ENCODE measurements around the gene DNAJC1. TPM values are rescaled to one million over a fixed set of nuclear protein-coding genes. Genes with fewer than 3 reads are reported as not detected.

Gene DNAJC1
- total RNA-seq, 1 donor from 2014 or later: 24.2 TPM

DNA sequence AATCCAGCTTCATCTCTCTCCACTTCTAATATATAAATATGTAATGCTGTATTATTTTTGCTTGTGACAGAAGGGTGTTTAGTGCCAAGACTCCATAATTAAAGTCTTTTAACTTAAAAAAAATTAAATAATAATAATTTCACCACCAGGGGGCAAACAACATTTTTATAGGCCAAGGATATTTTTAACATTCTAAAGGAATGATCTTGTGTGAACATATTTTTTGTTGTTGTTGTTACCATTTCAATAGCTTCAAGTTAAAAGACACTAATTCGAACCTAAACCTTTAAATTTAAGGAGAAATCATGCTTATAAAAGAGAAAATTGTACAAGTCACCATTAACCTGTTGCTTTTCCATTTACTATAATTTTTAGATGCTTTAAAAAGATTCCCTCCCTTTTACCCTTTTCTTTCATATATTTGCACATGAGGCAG lies 7.5 kb upstream of the DNAJC1 start:
- intact Hi-C loops (cut with micrococcal nuclease): loop anchor here (1.0 kb wide), 1 partner anchor 978 kb away; no protein-coding TSS in a partner anchor

DNA sequence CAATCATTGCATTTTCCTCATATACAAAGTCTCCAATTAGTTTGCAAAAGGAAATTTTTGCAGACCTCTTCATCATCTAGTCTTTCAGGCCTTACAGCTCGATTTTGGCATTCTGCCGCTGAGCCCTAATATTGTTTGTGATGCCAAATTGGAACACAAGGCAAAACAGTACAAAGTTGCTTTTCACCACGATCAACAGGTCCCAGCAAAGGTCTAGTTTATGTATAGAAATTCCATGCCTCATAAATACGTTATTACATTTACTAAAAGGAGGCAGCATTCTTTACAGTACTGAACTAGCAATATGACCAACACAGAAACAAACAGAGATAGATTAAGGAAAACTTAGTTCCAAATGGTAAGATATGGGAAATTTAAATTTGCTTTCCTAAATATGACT lies 7.0 kb upstream of the DNAJC1 start:
- intact Hi-C loops (cut with micrococcal nuclease): no loop called here

DNA sequence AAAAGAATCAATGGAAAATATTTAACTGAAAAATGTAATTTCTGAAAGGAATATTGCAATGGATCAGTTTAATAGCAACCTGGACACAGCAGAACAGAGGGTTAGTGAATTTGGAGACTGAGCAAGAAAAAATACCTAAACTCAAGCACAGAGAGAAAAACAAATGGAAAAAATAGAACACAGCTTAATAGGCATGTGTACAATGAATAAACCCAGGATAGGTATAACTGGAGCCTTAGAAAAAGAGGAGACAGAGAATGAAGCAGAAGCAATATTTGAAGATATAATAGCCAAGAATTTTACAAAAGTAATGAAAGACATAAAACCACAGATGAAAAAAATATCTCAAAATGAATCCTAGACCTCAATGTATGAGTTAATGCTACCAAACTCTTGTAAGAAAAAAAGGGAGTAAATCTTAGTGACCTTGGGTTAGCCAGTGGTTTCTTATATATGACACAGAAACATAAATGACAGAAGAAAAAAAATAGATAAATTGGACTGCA lies 2.9 kb upstream of the DNAJC1 start:
- intact Hi-C loops (cut with micrococcal nuclease): loop anchor here (10.0 kb wide), 1 partner anchor 1358 kb away; no protein-coding TSS in a partner anchor

DNA sequence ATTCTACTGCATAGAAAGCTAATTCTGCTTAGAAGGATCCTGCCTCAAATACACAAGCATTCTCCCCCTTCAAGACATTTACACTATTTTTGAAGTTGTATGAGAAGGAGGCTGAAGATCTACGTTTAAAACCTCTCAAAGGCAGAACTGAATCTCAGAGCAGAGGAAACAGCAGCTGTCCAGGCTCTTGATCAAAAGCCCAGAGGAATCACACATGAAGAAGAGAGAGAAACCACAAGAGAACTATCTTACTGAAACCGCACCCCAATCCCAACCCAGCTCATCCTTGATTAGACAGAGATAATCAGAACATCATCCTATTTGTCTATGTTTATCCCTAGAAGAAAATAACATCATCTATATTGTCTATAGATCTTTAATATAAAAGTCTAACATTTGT lies 2.2 kb upstream of the DNAJC1 start:
- intact Hi-C loops (cut with micrococcal nuclease): loop anchor here (10.0 kb wide), 1 partner anchor 1359 kb away; no protein-coding TSS in a partner anchor

DNA sequence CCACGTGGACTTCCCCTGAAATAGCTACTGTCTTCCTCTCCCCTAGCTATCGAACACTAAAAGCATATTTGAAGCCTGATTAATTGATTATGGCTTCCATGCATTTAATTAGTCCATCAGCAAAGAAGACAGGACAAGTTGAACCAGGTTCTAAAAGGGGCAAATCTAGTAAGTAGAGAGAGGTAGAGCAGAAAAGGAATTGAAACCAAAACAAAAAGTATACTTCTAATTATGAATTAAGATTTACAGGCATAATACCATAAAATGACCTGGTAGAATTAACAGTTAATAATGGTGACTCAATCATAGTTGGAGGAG lies 393 bp upstream of the DNAJC1 start:
- intact Hi-C loops (cut with micrococcal nuclease): loop anchor here (1.0 to 10.0 kb wide), 22 partner anchors 18 to 1435 kb away; partner anchors contain the start of genes COMMD3, MLLT10, MSRB2 and OTUD1

DNA sequence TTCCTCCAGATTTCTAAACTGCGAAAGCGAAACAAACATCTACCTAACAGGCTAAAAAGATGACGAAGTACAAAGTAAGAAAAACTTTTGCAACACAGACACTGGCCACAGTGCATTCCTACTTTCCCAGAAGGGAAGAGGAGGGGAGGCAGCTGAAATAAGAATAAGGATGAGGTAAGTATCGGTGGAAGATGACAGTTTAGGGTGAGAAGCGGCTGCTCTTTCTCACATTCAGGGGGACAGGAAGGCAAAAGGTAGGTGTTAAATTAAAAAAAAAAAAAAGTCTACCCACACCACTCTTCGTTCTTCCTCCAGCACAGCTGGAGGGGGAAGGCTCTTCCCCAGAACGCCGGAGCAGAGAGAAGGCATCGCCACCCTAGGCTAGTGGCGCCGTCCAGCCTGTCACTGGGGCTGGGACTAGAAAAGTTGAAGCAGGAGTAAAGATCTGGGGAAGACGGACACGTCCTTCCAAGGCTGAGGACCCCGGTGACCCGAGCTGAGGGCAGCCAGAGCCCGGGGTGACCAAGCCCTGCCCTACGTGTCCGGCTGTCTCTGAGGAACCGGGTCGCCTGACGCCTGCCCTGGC lies 846 bp downstream of the DNAJC1 start:
- intact Hi-C loops (cut with micrococcal nuclease): loop anchor here (1.0 to 10.0 kb wide), 24 partner anchors 9 to 1436 kb away; partner anchors contain the start of genes COMMD3, MLLT10, MSRB2 and OTUD1

DNA sequence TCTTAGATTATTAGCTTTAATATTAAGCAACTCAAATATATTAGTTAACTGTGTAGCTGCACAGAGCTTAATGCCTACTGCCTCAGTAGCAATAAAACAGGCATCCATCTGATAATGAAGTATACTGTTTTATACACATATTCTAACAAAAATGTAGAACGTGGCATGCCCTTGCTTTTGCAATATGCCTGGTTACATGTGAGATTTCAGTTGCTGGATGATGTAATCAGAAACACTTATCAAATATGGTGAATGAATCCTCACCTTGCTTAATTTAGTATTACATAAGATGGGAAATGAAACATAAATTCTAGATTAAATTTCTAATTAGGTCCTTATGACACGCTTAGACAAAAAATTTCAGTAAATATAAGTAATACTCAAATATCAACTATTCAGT lies 8.0 kb downstream of the DNAJC1 start:
- intact Hi-C loops (cut with micrococcal nuclease): no loop called here

DNA sequence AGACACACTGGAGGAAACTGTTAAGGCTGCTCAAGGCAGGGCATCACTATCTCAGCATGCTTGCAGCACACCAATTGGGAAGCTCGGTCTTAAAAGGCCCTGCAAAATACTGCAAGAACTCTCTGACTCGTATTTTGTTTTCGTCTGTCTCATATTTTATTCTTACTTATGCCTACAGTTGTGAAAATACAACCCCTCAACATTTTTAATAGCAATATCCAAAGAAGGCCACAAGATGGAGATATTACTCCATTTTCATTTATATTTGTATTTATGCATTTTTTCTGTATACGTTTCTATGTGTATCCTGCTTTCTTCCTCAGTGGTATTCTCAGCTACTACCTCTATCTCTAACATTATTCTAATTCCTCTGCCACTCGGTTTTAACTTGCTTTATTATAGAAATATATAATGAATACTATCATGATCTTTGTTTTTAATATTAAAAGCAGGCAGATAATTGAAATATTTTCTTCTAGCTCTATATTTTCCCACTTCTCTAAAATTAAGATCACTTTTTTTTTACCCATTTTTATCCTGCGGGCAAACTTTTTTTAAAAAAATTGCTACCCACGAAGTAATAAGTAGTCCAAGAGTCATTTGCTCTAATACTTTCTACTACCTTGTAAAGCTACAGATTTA lies 10.0 kb downstream of the DNAJC1 start:
- intact Hi-C loops (cut with micrococcal nuclease): loop anchor here (1.0 to 2.0 kb wide), 6 partner anchors 9 to 1075 kb away; no protein-coding TSS in a partner anchor

DNA sequence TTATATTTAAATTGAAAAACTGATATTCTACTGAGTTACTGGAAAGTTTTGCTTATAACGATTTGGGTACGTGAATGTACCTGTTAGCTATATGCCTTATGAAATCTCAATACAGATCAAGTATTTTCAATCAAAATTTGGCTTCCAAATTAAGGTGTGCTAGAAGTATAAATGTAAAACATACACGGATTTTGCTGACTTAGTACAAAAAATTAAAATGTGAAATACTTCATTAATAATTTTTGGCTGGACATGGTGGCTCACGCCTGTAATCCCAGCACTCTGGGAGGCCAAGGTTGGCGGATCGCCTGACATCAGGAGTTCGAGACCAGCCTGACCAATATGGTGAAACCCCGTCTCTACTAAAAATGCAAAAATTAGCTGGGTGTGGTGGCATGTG lies 11.7 kb downstream of the DNAJC1 start:
- intact Hi-C loops (cut with micrococcal nuclease): loop anchor here (2.0 kb wide), 1 partner anchor 237 kb away; no protein-coding TSS in a partner anchor

DNA sequence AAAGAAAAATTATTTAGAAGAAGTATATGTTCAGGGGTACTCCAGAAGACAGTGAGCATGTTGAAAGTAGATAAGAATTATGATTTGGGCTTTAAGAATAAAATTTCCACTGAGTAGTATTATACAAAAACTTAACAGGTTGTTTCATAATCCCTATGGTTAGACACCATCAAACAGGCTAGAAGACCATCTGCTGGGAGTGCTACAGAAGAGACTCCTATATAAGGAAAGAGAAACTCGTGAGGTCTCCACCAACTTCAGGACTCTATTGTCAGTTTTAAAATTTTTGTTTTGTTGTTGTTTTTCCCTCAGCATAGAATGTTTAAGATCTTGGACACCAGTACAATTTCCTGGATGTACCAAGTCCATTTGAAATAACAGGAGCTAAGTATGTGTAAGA lies 13.1 kb downstream of the DNAJC1 start:
- intact Hi-C loops (cut with micrococcal nuclease): no loop called here

DNA sequence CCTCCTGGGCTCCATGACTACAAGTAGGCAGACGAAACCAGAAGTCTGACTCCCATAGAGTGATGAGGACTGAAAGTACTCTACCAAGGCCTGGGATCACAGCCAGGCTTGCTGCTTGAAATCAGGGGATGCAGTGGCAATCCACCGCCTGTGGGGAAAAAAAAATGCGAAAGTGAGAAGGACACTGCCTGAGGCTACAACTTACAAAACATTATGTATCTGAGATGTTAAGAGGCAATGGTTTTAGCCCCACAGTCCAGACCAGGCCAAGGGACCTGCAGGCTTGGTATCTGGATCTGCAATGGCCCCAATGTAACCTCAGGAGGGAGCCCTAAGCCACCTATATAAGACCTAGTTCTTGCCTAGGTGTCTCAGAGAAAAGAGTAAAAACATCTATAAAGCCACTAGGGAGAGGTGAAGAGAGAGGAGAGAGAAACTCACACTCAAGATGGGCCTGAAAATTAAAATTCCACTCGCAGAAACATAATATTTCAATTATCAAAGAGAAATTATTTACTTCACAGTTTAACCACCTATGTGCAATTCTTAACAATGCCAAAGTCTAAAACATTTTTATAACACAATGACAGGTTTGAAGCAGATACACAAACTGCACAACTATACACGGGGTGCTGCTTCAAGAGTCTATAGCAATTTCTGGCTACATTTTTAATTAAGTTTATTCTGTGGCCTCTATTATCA lies 13.9 kb downstream of the DNAJC1 start:
- intact Hi-C loops (cut with micrococcal nuclease): loop anchor here (1.0 kb wide), 4 partner anchors 432 to 1079 kb away; no protein-coding TSS in a partner anchor

DNA sequence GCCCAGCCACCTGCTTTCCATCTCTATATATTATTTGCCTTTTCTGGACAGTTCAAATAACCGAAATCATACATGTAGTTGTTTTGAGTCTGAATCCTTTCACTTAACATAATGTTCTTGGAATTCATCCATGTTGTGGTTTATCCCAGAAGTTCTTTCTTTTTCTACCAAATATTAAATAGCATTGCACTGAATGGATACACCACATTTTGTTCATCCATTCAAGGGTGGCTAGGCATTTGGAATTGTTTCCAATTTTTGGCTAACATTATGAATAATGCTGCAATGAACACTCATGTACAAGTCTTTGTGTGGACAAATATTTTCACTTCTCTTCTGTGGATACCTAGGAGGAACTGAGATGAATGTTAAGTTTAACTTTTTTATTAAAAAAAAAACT lies 18.0 kb downstream of the DNAJC1 start:
- intact Hi-C loops (cut with micrococcal nuclease): no loop called here

DNA sequence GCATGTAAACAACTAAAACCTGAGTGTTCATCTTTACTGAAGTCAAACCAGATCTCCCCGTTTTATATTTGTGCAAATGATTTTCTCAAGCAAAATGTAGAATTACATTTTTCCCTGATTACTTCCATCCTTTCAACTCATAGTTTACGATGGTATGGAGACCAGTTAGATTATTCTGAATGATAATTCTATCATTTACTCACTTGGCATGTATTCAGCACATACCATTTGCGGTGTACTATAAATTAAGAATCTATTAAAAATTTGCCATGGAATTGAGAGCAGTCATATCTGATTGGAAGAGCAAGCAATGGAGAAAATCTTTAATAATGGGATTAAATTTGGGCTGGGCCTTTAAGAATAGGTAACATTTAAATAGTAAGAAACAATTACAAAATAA lies 22.4 kb downstream of the DNAJC1 start:
- intact Hi-C loops (cut with micrococcal nuclease): no loop called here

DNA sequence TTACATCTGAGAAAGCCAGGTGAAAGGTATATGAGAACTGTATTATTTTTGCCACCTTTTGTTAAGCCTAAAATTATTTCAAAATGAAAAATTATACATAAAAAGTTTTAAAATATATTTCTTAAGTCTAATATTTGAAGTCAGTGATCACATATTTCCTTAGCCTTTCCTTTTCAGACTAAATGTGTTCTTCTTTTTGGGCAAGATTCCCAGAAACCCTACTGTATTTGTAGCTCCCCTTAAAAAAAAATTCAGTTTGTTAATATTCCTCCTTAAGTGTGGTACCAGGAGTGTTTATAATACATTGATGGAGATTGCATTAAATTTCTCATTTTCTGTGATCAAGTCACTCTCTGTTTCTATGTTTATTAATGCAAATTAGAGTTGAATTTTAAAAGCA lies 22.8 kb downstream of the DNAJC1 start:
- intact Hi-C loops (cut with micrococcal nuclease): no loop called here

DNA sequence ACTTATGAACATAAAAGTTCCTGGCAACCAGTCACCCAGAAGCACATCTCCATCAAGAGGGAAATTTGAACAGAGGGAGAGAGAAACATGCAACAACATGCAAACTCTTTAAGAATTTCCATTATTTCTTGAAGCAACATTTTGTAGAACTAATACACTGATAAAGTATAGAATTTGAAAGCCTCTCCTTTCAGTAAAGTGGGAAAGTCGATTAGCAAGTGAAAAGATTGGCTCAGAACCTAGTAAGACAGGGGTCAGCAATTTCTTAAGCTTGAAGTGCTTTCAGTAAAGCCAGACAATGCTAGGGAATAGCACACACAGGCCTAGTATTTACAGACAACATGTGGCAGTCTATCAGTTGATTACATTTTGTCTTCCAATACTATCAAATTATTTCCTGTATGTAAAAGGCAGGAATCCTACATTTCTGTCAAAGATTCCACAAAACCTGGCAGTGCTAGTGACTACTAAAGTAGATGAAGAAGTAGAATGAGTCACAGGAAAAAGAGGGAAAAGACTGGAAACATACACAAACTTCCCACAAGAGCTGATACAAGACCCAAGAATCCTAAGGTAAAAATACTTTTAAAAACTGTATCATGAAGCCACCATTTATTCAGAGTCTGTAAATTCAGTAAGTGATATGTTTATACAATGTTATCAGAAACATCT lies 25.2 kb downstream of the DNAJC1 start:
- intact Hi-C loops (cut with micrococcal nuclease): no loop called here

DNA sequence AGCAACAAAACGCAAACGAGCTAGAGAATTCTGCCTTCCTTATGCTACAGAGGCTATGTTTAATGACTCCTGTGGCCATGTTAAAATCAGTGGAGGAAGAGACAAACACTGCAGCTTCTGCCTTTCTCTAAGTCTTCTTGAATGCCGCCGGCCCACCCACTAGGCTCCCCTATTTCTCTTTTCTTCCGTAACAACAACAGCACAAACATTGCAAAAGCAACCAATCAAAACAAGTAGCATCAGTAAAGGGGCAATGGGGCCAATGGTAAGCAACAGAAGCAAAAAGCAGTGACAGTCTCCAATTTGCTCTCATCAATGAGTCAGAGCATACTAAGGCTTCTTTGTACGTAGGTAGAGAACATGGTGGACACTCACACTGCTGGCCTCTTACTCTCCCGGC lies 26.8 kb downstream of the DNAJC1 start:
- intact Hi-C loops (cut with micrococcal nuclease): no loop called here

DNA sequence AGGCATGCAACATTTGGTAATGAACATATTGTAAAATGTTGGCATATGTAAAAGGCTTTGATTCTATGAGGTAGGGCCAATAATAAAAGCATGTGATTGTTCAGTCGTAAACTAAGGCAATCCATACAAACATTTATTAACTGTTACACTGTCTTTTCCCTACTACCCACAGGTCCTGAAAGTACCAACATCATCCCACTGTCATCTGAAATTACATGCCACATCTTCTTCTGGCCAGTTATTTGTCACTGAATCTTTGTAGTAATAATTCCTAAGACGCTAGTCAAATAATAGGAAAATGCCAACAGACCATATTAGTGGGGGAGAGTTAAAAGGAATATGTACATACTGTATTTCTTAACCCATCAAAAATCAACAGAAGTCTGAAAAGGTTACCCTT lies 27.2 kb downstream of the DNAJC1 start:
- intact Hi-C loops (cut with micrococcal nuclease): no loop called here

DNA sequence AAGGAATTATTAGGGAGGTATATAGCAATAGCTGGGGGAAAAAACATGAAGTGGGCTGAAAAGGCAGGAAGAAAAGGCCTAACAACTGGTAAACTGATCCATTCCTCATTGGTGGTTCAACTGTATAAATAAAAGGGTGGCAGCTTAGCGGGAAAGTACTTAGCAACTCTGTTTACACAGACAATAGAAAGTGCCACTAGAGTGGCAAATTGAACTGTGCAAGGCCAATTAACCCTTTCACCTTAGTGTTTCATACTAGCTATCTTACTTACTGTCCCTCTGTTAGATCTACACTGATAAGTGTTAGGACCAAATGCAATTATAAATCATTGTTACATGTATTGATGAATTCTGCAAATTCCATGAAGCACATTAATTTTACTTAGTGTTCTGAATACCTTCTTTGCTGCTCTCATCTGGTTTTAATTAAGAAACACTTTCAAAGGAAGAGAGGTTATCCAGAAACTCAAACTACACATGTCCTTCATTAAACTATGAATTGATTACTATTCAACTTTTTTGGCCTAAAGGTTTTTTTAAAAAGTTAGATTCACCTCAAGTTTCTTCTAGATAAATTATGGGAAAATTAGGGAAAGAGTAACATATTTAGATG lies 28.0 kb downstream of the DNAJC1 start:
- intact Hi-C loops (cut with micrococcal nuclease): no loop called here

DNA sequence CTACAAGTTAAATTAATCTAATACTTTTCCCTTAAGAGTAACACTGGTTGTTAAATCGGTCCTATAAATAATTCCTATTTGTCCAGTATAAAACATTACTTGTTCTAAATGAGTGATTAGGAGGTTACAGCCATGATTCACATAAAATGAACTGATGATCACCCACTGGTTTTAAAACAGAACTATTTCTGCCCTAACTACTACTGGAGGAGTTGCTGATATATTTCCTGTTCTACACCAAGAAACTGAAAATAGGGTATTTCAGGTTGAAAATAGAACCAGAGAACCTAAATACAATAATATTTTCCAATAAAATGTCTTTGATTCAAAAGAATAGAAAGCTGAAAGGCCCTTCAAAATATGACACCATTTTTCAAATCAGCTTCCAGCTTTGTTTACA lies 30.9 kb downstream of the DNAJC1 start:
- intact Hi-C loops (cut with micrococcal nuclease): no loop called here

DNA sequence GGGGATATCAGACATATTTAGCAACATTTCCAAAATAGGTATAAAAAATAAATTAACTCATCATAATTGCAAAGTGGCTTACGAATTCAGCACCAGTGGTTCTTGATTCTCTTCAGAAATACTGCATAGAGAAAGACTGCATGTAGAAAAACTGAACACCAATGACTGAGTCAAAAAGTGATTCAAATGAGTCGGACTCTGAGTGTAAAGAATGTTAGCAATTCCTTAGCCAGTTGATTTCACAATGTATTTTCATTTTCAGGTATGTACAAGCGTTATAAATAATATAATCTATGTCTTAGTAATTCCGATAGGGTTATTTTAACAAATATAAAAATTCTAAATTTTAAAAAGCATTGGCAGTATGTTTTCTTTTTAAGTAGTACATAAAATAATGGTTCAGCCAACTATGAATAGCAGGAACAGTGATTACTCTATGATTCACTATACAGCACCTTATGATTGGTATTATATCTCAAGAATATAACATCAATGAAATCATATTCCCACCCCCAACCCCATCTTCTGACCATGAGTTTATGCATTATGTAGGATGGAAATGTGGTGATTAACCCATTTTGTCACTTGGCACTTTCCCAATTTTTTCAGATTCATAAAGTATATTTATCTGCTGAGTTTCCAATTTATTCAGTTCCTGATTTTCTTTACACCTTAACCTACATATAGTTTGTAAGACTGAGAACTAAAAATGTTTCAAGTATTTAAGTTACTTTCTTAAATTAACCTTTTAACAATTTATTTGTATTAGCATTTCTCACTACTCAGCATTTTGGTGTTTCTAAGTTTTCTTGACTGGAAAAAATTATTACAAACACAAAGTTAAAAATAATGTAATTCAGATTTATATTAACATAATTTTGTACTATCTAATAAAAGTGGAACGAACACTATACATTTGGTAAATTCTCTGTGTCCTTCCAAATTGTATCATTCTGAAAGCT lies 33.9 kb downstream of the DNAJC1 start:
- intact Hi-C loops (cut with micrococcal nuclease): no loop called here

Measured in T-helper 1 cell treated with Interleukin-12 subunit alpha and Interleukin-12 subunit beta and Interleukin-4 antibody, amounts not matched to agents 30 ng/mL and 1 ng/mL, for 36 hours (primary cell).